ENCODE results near the gene PPDPF.
"Not testable (repeated sequence)": the region's sequence is repeated elsewhere in the genome, so short reads cannot be mapped to it uniquely, and the experiment has no call there.

The PPDPF gene

GRCh38 chr20:63520504-63520933 is at the start of gene PPDPF:
PPDPF (plus strand) TSS chr20:63520765; CDS start chr20:63521309, 544 bp downstream.
- DNase-seq = peak; percentile 68

- DNase-seq = no peak
Measured at GRCh38 chr20:63471002-63471716, 49.4 kb upstream of the PPDPF start.

- DNase-seq = no peak
Measured at GRCh38 chr20:63471717-63471980, 48.9 kb upstream of the PPDPF start.

GRCh38 chr20:63471981-63472831 is 48.4 kb upstream of the PPDPF start, which contains the start of gene KCNQ2:
KCNQ2 (minus strand) TSS chr20:63472655; CDS start chr20:63472463, 192 bp downstream.
- no peak for DNase-seq

- no peak for DNase-seq
Measured at GRCh38 chr20:63472862-63473390, 47.6 kb upstream of the PPDPF start.

GRCh38 chr20:63473555-63474449 is 46.8 kb upstream of the PPDPF start:
- DNase-seq = no peak

GRCh38 chr20:63475209-63475608 is 45.4 kb upstream of the PPDPF start:
- no peak for DNase-seq

- DNase-seq = no peak
Measured at GRCh38 chr20:63477061-63477616, 43.4 kb upstream of the PPDPF start.

GRCh38 chr20:63477944-63478343 is 42.6 kb upstream of the PPDPF start:
- no peak for DNase-seq

- DNase-seq = no peak
Measured at GRCh38 chr20:63478346-63479302, 41.9 kb upstream of the PPDPF start.

GRCh38 chr20:63479695-63480419 is 40.7 kb upstream of the PPDPF start:
- DNase-seq = not testable (repeated sequence)

- DNase-seq = no peak
Measured at GRCh38 chr20:63481503-63481902, 39.1 kb upstream of the PPDPF start.

- no peak for DNase-seq
Measured at GRCh38 chr20:63482021-63482587, 38.5 kb upstream of the PPDPF start.

GRCh38 chr20:63483834-63484233 is 36.7 kb upstream of the PPDPF start:
- DNase-seq = no peak

GRCh38 chr20:63484236-63484635 is 36.3 kb upstream of the PPDPF start:
- DNase-seq = no peak

- no peak for DNase-seq
Measured at GRCh38 chr20:63484651-63485403, 35.7 kb upstream of the PPDPF start.

- DNase-seq = no peak
Measured at GRCh38 chr20:63486300-63486855, 34.2 kb upstream of the PPDPF start.

GRCh38 chr20:63487116-63487764 is 33.3 kb upstream of the PPDPF start:
- DNase-seq = no peak

GRCh38 chr20:63487781-63488241 is 32.8 kb upstream of the PPDPF start:
- DNase-seq = no peak
